HG03196 (cell line): ENCODE measurements around the gene SNX13.

Experiments used
- ATAC-seq: cut with Tn5 transposase; IDR thresholded peaks from one replicate; pipeline ENCODE4 v1.9.1; 2021; ENCODE audit not compliant: unreplicated experiment

Gene SNX13

DNA sequence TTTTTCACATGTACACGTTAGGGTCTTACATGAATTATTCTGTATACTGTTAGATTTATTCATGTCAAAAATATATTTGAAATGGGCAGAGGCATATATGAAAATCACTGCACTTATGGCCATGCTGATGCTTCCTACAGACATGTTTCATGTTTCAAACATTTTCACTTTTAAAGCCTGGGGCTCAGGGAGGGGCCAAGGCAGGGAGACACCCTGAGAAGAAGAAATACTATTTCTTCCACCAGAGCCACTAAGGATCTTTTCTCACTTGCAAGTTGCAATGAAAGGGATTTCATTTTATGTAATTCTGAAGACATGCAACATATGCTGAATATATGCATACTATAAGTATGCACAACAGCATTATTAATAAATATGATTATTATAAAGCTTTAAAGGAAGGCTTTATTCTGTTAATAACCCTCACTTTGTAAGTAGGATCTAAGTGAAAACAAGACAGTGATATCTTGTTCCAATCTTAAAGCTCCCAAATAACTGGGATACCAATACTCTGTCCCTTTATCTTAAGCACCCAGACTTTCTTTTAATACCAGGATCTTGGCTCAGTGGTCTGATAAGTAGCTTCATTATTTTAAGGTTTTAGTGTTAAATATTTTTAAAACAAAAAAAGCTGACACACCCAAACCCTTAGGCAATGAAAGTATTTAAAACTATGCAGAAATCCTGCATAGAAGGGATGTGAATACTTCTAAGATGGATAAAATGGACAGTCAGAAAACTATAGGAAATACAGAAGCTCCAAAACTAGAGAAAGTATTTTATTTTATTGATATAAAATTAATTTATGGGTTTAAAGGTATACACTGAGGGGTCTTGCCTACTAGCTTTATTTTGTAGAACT, 148.0 kb downstream of the SNX13 start:
- ATAC-seq, result no peak

- ATAC-seq, result no peak
Observed at GRCh38 chr7:17787257-17787656, 153.0 kb downstream of the SNX13 start.

GRCh38 chr7:17786314-17786852, 153.9 kb downstream of the SNX13 start:
- no peak for ATAC-seq

DNA sequence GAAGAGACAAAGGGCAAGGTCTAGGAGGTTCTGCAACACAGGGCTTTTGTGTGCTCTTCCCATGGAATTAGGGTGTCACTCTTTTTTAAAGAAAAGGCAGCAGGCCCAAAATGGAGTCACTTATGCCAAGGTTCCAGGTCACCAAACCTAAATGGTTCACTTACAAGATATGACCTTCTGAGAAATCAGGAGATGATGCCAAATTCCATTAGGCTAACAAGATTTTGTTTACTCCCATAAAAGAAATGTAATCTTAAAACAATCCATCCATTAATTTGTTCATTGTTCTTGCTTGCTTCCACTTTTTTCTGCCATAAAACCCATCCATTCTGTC, 158.1 kb downstream of the SNX13 start:
- ATAC-seq, result no peak

- no peak for ATAC-seq
Observed at GRCh38 chr7:17781491-17782215, 158.6 kb downstream of the SNX13 start.

- no peak for ATAC-seq
Observed at GRCh38 chr7:17779381-17779780, 160.9 kb downstream of the SNX13 start.

DNA sequence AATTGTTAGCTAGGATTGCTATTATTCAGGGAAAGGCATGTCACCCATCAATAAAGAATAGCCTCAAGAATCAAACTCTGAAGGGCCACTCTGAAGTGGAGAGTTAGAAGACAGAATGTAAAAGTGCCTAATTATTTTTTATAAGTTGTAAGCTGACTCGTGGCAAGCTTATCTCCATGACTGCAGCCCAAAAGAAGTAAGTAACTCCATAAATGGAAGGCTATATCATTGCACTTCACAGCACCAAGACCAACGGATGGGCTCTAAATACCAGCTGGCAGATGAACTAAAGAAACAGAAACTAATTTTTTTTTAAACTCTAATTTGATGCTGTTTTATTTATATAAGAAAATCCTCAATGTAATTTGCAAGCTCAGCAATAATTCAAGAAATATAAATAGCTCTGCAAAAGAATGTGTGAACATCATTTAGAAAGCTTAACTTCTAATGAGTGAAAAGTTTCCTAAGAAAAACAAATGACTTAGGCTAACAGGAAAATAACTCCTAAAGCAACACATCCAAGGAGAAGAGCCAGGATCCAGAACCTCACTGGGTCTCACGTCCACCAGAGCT, 165.5 kb downstream of the SNX13 start:
- no peak for ATAC-seq

DNA sequence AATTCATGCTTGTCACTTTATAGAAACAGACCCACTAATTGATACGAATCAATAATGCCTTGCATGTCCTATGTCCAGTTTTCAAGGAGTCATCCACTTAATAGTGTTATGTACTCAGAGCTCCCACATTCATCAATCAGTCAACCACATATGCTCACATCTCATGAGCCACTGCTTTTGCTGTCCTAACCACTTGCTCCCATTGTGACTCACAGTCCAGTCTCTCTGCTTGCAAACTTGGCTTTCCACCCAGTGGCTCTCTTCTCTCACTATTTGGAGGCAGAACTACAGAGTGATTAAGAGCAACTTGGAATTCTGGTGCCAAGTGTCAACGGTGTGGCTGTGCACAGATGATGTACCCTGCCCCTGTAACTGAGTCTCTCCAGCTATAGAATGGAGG, 166.0 kb downstream of the SNX13 start:
- ATAC-seq, result no peak

DNA sequence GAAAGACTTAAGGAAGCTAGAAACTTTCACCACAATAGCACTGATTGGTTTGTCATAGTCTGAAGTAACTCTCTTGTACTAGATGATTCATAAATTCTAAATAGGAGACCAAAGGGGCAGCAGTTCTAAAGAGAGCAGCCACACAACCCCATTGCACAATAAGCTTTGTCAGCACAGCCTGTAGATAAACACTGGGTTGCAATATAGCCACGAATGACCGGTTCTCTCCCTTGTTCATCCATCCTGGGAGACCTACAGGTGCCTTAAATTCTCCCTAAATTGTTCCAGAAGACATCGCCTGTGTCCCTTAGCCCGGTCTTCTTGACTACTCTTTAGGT, 167.0 kb downstream of the SNX13 start:
- no peak for ATAC-seq

DNA sequence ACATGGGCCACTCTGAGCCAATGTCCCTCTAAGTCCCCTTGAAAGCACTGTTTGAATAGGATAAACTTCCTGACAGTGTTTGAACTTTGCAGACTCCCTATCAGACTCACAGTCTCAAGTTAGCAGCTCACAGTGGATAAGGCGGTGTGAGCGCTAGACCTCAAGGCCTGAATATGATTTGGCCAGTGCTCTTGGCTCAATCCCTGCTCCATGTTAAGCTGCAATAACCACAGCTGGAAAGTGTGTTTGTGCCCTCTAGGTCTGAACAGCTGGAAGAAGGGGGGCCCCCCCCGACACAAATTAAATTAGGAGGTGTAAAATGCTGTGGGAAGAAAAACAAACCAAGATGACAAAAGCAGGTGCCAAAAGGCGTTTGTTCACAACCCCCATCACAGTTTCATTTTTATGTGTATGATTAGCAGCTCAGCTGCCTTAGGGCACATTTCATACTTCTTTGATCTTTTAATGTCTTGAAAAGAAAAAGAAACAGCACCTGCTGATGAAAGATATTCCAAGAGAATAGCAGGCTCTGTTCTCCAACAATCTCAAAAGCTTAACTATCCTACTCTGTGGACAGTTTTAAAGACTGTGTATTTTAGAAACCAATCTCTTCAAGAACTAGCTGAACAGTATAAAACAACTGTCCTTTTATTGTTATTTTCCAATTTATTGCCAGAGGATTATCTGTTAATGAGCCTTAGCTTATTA, 167.6 kb downstream of the SNX13 start:
- no peak for ATAC-seq

GRCh38 chr7:17771901-17772408, 168.3 kb downstream of the SNX13 start:
- ATAC-seq, result no peak

DNA sequence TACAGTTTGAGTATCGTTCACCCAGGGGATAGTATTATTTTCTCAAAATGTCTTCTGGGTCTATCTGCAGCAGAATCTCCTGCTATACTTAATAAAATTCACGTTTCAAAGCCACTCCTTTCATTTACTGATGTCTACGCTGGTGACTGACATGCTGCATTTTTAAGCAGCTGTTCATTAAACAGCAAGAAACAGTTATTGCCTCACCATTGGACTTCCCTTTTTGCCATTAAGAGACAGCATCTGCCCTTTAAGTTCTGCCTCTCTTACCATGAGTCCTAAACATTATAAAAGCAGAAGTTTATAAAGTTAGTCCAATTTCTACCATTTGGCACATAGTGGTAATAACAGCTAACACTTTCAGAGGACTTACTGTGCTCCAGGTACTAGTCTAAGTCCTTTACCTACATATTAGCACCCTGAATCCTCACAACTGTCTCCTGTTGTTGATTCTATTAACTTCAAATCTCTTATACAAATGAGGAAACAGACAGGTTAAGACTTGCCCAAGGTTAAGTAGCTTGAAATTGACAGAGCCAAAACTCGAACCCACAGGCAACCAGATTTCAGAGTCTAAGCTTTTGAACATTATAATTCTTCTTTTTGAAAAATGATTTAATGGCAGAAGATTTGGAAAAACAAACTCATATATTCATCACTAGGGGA, 169.5 kb downstream of the SNX13 start:
- no peak for ATAC-seq

DNA sequence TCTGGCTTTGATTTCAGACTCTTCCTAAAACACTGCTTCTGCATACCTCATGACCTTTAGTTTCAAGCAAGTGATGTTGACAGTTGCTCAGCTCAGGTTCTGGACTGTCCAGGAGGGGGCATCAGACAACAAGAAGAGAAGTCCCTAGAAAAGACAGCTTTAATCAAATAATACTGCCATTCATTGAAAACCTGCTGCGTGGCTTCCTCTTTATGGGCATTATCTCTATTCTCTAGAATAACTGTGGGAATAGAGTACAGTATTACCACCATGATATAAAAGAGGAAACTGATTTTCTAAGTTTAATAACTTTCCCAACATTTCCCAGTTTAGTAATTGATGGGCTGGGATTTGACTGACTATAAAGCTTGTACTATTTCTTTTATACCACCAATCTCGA, 170.4 kb downstream of the SNX13 start:
- no peak for ATAC-seq

- ATAC-seq, result no peak
Observed at GRCh38 chr7:17758008-17758407, 182.3 kb downstream of the SNX13 start.

- no peak for ATAC-seq
Observed at GRCh38 chr7:17746020-17746530, 194.2 kb downstream of the SNX13 start.

- no peak for ATAC-seq
Observed at GRCh38 chr7:17745610-17746009, 194.7 kb downstream of the SNX13 start.

DNA sequence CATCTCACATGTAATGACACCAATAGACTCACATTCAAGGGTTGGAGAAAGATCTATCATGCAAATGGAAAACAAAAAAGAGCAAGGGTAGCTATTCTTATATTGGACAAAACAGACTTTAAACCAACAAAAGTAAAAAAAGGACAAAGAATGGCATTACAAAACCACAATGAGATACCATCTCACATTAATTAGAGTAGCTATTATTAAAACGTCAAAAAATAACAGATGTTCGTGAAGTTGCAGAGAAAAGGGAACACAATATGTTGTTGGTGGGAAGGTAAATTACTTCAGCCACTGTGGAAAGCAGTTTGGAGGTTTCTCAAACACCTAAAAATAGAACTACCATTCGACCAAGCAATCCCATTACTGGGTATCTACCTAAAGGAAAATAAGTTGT, 197.0 kb downstream of the SNX13 start:
- ATAC-seq, result no peak

- ATAC-seq, result no peak
Observed at GRCh38 chr7:17741426-17741825, 198.9 kb downstream of the SNX13 start.
